GM12878 (cell line): ENCODE results near the gene SLC24A3. TPM values are rescaled to one million over a fixed set of nuclear protein-coding genes. Genes with fewer than 3 reads are reported as not detected.

Experiments used
- ATAC-seq: fragments of 200-7000 bp; cut with Tn5 transposase; 3 replicates; pipeline ENCODE4 v1.9.1; 2020; ENCODE audit warnings: mild to moderate bottlenecking, moderate library complexity
- BruUV-seq: library from RNA; stranded (reverse); fragments of 400-500 nt; replicated peaks from 2 replicates; lab custom pipeline; 2021; lab: Mats Ljungman, UMichigan
- CTCF ChIA-PET: fragments of 300-600 bp; sonication (Branson Sonifier 250); formaldehyde crosslinking; extraction: SDS; loops from one replicate; lab custom pipeline; 2021; ENCODE audit warnings: inconsistent platforms; lab: Yijun Ruan, JAX
- POLR2A ChIA-PET: fragments of 350-600 bp; formaldehyde crosslinking; extraction: SDS; loops from one replicate; lab custom pipeline; 2021; ENCODE audit warnings: inconsistent platforms; lab: Charles Lee
- RAD21 ChIA-PET: fragments of 300-600 bp; sonication (Branson Sonifier 250); formaldehyde crosslinking; loops from one replicate; lab custom pipeline; 2023; ENCODE audit warnings: antibody characterized with exemption; ENCODE audit not compliant: unreplicated experiment; lab: Charles Lee
- SMC1A ChIA-PET: fragments of 300-600 bp; sonication (Branson Sonifier 250); formaldehyde crosslinking; loops from one replicate; lab custom pipeline; 2023; ENCODE audit not compliant: unreplicated experiment, uncharacterized antibody; lab: Charles Lee
- DNase-seq: peaks from one replicate; pipeline ENCODE4 v3.0.0-alpha.2; 2011; ENCODE audit warnings: low read depth, low spot score
- FAIRE-seq: peaks from 3 replicates; lab custom pipeline; 2011; peaks lifted over from hg19 to GRCh38; lab: Jason Lieb, UNC
- H2AFZ ChIP-seq: 2 replicates; pipeline ENCODE4 v1.6.0; 2011; ENCODE audit warnings: low read depth, low read length, control low read depth; ENCODE audit not compliant: control insufficient read depth
- H3K27ac ChIP-seq: 2 replicates; pipeline ENCODE4 v1.5.1; 2011; ENCODE audit warnings: control low read depth; ENCODE audit not compliant: control insufficient read depth, insufficient read depth
- H3K27me3 ChIP-seq, 2 experiments: replicated peaks in 1 of 2; 2 replicates each; pipeline versions ENCODE4 v1.6.0 to v1.6.1; 2011; ENCODE audit warnings: low read length in 1 of 2; ENCODE audit not compliant: control insufficient read depth in 2 of 2, insufficient read depth in 2 of 2
- H3K36me3 ChIP-seq, 2 experiments: 2 replicates each; pipeline ENCODE4 v1.5.1; 2011; ENCODE audit warnings: low read length in 1 of 2; ENCODE audit not compliant: control insufficient read depth in 2 of 2, insufficient read depth in 2 of 2
- H3K4me1 ChIP-seq: 2 replicates; pipeline ENCODE4 v1.6.1; 2011; ENCODE audit warnings: mild to moderate bottlenecking, low read length, moderate library complexity, mixed read lengths; ENCODE audit not compliant: control insufficient read depth, insufficient read depth
- H3K4me2 ChIP-seq: 2 replicates; pipeline ENCODE4 v1.6.0; 2011; ENCODE audit warnings: control low read depth; ENCODE audit not compliant: control insufficient read depth, insufficient read depth
- H3K4me3 ChIP-seq: fragments of 200-600 bp; sonication (generic); 2 replicates; pipeline ENCODE4 v1.5.1; 2016
- H3K79me2 ChIP-seq: 2 replicates; pipeline ENCODE4 v1.6.0; 2011; ENCODE audit warnings: low read length; ENCODE audit not compliant: control insufficient read depth, insufficient read depth
- H3K9ac ChIP-seq: 2 replicates; pipeline ENCODE4 v1.8.0; 2011; ENCODE audit warnings: low read length, control low read depth, mixed read lengths; ENCODE audit not compliant: control insufficient read depth, insufficient read depth
- H3K9me3 ChIP-seq: replicated peaks from 3 replicates; pipeline ENCODE4 v1.5.1; 2011; ENCODE audit warnings: mild to moderate bottlenecking, low read length; ENCODE audit not compliant: control insufficient read depth, insufficient read depth
- H4K20me1 ChIP-seq: 2 replicates; pipeline ENCODE4 v1.6.0; 2011; ENCODE audit not compliant: control insufficient read depth, insufficient read depth
- ATF3 ChIP-seq: IDR thresholded peaks from 2 replicates; pipeline ENCODE4 v1.6.1; 2011; ENCODE audit warnings: low read depth, mild to moderate bottlenecking, low read length, moderate library complexity, borderline replicate concordance; ENCODE audit errors: extremely low read depth
- EED ChIP-seq: sonication (generic); IDR thresholded peaks from 2 replicates; pipeline ENCODE4 v1.6.1; 2016; ENCODE audit warnings: antibody characterized with exemption, low read depth
- HCFC1 ChIP-seq: fragments of 150-350 bp; IDR thresholded peaks from 2 replicates; pipeline ENCODE4 v1.6.1; 2014; ENCODE audit warnings: low read length
- IRF3 ChIP-seq: fragments of 450-650 bp; IDR thresholded peaks from 2 replicates; pipeline ENCODE4 v1.6.1; 2014; ENCODE audit warnings: mild to moderate bottlenecking
- IRF5 ChIP-seq: fragments of 450-650 bp; IDR thresholded peaks from 2 replicates; pipeline ENCODE4 v1.6.1; 2017; ENCODE audit warnings: borderline replicate concordance
- MLLT1 ChIP-seq: fragments of 450-650 bp; IDR thresholded peaks from 2 replicates; pipeline ENCODE4 v1.6.1; 2016; ENCODE audit warnings: mild to moderate bottlenecking
- MXI1 ChIP-seq: fragments of 150-350 bp; IDR thresholded peaks from 2 replicates; pipeline ENCODE4 v1.6.1; 2011; ENCODE audit warnings: low read depth, mild to moderate bottlenecking, inconsistent platforms, low read length, improper control_type of control experiment
- NR2C2 ChIP-seq: IDR thresholded peaks from 2 replicates; pipeline ENCODE4 v1.6.1; 2011; ENCODE audit warnings: borderline replicate concordance, low read depth; ENCODE audit not compliant: control insufficient read depth, insufficient read length
- RCOR1 ChIP-seq: conservative IDR thresholded peaks from 2 replicates; pipeline ENCODE4 v1.6.1; 2012; ENCODE audit warnings: low read depth, low read length, improper control_type of control experiment
- SMAD5 ChIP-seq: IDR thresholded peaks from 2 replicates; pipeline ENCODE4 v1.6.1; 2016; ENCODE audit warnings: antibody characterized with exemption, low read depth
- SREBF2 ChIP-seq: IDR thresholded peaks from 2 replicates; pipeline ENCODE4 v1.6.1; 2012; ENCODE audit warnings: mild to moderate bottlenecking, low read length
- YY1 ChIP-seq: IDR thresholded peaks from 2 replicates; pipeline ENCODE4 v1.6.1; 2011; ENCODE audit warnings: low read depth, mild to moderate bottlenecking, low read length
- ZNF24 ChIP-seq: fragments of 450-650 bp; IDR thresholded peaks from 2 replicates; pipeline ENCODE4 v1.6.1; 2017; ENCODE audit warnings: antibody characterized with exemption, mild to moderate bottlenecking
- ZNF274 ChIP-seq: IDR thresholded peaks from one replicate; pipeline ENCODE4 v1.8.0; 2011; ENCODE audit not compliant: insufficient read length, insufficient read depth
- ZSCAN29 ChIP-seq: fragments of 450-650 bp; IDR thresholded peaks from 2 replicates; pipeline ENCODE4 v1.6.1; 2017; ENCODE audit warnings: mild to moderate bottlenecking, moderate library complexity
- WGBS: methylation state at CpG from one replicate; pipeline ENCODE4 v1.1.6; 2016; ENCODE audit warnings: low lambda C conversion rate; ENCODE audit not compliant: insufficient replicate concordance, insufficient coverage; ENCODE audit errors: missing lambda C conversion rate; 5-methylcytosine and 5-hydroxymethylcytosine counted together
- in situ Hi-C: fragments of 300-500 bp; cut with MboI; formaldehyde crosslinking; loops from 9 replicates; pipeline ENCODE4 v1.14.3; 2018; ENCODE audit warnings: mixed read lengths
- intact Hi-C: fragments of 100-400 bp; cut with micrococcal nuclease; formaldehyde crosslinking; loops from one replicate; pipeline ENCODE4 v1.14.2; 2022; ENCODE audit not compliant: unreplicated experiment
- polyA plus RNA-seq, 11 experiments: library from polyadenylated mRNA; depleted of rRNA in 4 of 11; unstranded in 6 of 11; stranded (reverse) in 5 of 11; fragments of >200 nt; fragmentation: Nextera tagmentation in 4 of 11; fragmentation: Illumina TruSeq in 1 of 11; extraction: Ambion mirVana in 4 of 11; extraction: Trizol in 1 of 11; gene quantifications; 1 replicate in 1 of 11; 2 replicates in 10 of 11; pipeline versions ENCODE4 v1.2.1 to v1.2.3, GENCODE V29; 2011 to 2016; ENCODE audit warnings: inconsistent platforms in 2 of 11, missing spikeins in 2 of 11, low read depth in 1 of 11
- total RNA-seq, 4 experiments: library from RNA; depleted of rRNA in 3 of 4; stranded (reverse); fragments of >200 nt in 3 of 4; fragmentation: Illumina TruSeq in 1 of 4; extraction: Trizol in 1 of 4; gene quantifications; 2 replicates each; pipeline versions ENCODE4 v1.2.1 to v1.2.3, GENCODE V29; 2013 to 2021

SLC24A3 gene
- total and polyA plus RNA-seq, 10 of the 15 experiments (the other 5 are each of a cell fraction or from before 2014, with no cell fraction given): 0.04 TPM; not detected in 9

- Histone ChIP-seq H2AFZ (no peak overlapping the region), H3K27me3 (no peaks in the 10 kb centered on the region; a peak in 1 of 4 replicates), H3K9me3 (no peaks in the 10 kb centered on the region), H3K9ac (no peak overlapping the region), H4K20me1 (no peaks in the 10 kb centered on the region), H3K4me1 (no peaks in the 10 kb centered on the region), H3K27ac (no peak overlapping the region), H3K4me2 (no peak overlapping the region), H3K79me2 (no peaks in the 10 kb centered on the region), H3K4me3 (no peak overlapping the region), H3K36me3 (no peaks in the 10 kb centered on the region)
- no peak for DNase-seq
- ChIA-PET CTCF (no interaction called here), SMC1A (no interaction called here), RAD21 (no interaction called here), POLR2A (no interaction called here)
- FAIRE-seq: no peak
- ATAC-seq: no peak
- intact Hi-C loops (no loop called here), in situ Hi-C loops (no loop called here)
- TF ChIP-seq RCOR1 (no peak), NR2C2 (no peak), ATF3 (no peak), SREBF2 (no peak), EED (no peak), ZNF274 (no peak), ZSCAN29 (no peak), MLLT1 (no peak), YY1 (no peak), IRF5 (no peak), HCFC1 (no peak), MXI1 (no peak), IRF3 (no peak), SMAD5 (no peak), ZNF24 (no peak)
- BruUV-seq: no TSS peak
- 28% methylated on average over 11 of the region's 11 CpGs for WGBS
These were observed 78.8 kb downstream of the SLC24A3 start for GRCh38 chr20:19291024-19291817.
